ENCODE data around the gene ZNF761. TPM values are rescaled to one million over a fixed set of nuclear protein-coding genes. Genes with fewer than 3 reads are reported as not detected.
"Not testable (repeated sequence)": the region's sequence is repeated elsewhere in the genome, so short reads cannot be mapped to it uniquely, and the experiment has no call there.

Gene ZNF761
- polyA plus RNA-seq (2013, experiment 1 of 2), result 21.5 TPM
- polyA plus RNA-seq (2013, experiment 2 of 2), result 28.7 TPM

- H3K27ac ChIP-seq (ENCODE audit: low read depth, low read length, severe bottlenecking), result peak within 1 kb of the TSS; percentile 41
- H3K9me3 ChIP-seq (ENCODE audit: control insufficient read depth, low read length), result no peaks in the 10 kb centered on the region
- 1 to 3% methylated on average over 34 to 41 of the region's 46 CpGs for WGBS, 2 experiments (ENCODE audit: insufficient coverage in 2 of 2)
- peak within 1 kb of the TSS; percentile 76 for H3K4me3 ChIP-seq (ENCODE audit: extremely low read depth, insufficient read depth, low read length, poor library complexity, severe bottlenecking)
- H3K4me1 ChIP-seq (ENCODE audit: control insufficient read depth, insufficient read depth, low read length, poor library complexity, severe bottlenecking), result peaks cover 9% of the 10 kb centered on the region
- peaks cover 26% of the 10 kb centered on the region for H3K36me3 ChIP-seq (ENCODE audit: control insufficient read depth, insufficient read depth, low read length)
These were observed at the start of gene ZNF761 for GRCh38 chr19:53431399-53432087. Gene ZNF761, plus strand, starts transcription at chr19:53431984. Its CDS starts 15,285 bp downstream, at chr19:53447269.

- H3K4me3 ChIP-seq (ENCODE audit: extremely low read depth, insufficient read depth, low read length, poor library complexity, severe bottlenecking), result no peak overlapping the region
- no peaks in the 10 kb centered on the region for H3K4me1 ChIP-seq (ENCODE audit: control insufficient read depth, insufficient read depth, low read length, poor library complexity, severe bottlenecking)
- H3K36me3 ChIP-seq (ENCODE audit: control insufficient read depth, insufficient read depth, low read length), result peaks cover 17% of the 10 kb centered on the region
- H3K9me3 ChIP-seq (ENCODE audit: control insufficient read depth, low read length), result peaks cover 43% of the 10 kb centered on the region
- no CpG with 5 or more reads among the region's 3 CpGs for WGBS, 2 experiments (ENCODE audit: insufficient coverage in 2 of 2)
- no peak overlapping the region for H3K27ac ChIP-seq (ENCODE audit: low read depth, low read length, severe bottlenecking)
These were observed 43.6 kb upstream of the ZNF761 start for GRCh38 chr19:53388168-53388567.

- 87 to 90% methylated on average over 4 of the region's 5 CpGs for WGBS, 2 experiments (ENCODE audit: insufficient coverage in 2 of 2)
- Histone ChIP-seq H3K9me3 (ENCODE audit: control insufficient read depth, low read length) (peaks cover 35% of the 10 kb centered on the region), H3K27ac (ENCODE audit: low read depth, low read length, severe bottlenecking) (no peak overlapping the region), H3K4me3 (ENCODE audit: extremely low read depth, insufficient read depth, low read length, poor library complexity, severe bottlenecking) (no peak overlapping the region), H3K36me3 (ENCODE audit: control insufficient read depth, insufficient read depth, low read length) (peaks cover 15% of the 10 kb centered on the region), H3K4me1 (ENCODE audit: control insufficient read depth, insufficient read depth, low read length, poor library complexity, severe bottlenecking) (no peaks in the 10 kb centered on the region)
These were observed 42.9 kb upstream of the ZNF761 start for GRCh38 chr19:53388904-53389303.

GRCh38 chr19:53389571-53389970 lies 42.2 kb upstream of the ZNF761 start:
- Histone ChIP-seq H3K4me1 (ENCODE audit: control insufficient read depth, insufficient read depth, low read length, poor library complexity, severe bottlenecking) (no peaks in the 10 kb centered on the region), H3K9me3 (ENCODE audit: control insufficient read depth, low read length) (peaks cover 29% of the 10 kb centered on the region), H3K36me3 (ENCODE audit: control insufficient read depth, insufficient read depth, low read length) (peaks cover 15% of the 10 kb centered on the region), H3K4me3 (ENCODE audit: extremely low read depth, insufficient read depth, low read length, poor library complexity, severe bottlenecking) (no peak overlapping the region), H3K27ac (ENCODE audit: low read depth, low read length, severe bottlenecking) (no peak overlapping the region)
- WGBS, 2 experiments (ENCODE audit: insufficient coverage in 2 of 2), result 93 to 94% methylated on average over 7 to 8 of the region's 8 CpGs

GRCh38 chr19:53389978-53390377 lies 41.8 kb upstream of the ZNF761 start:
- Histone ChIP-seq H3K9me3 (ENCODE audit: control insufficient read depth, low read length) (peaks cover 26% of the 10 kb centered on the region), H3K4me1 (ENCODE audit: control insufficient read depth, insufficient read depth, low read length, poor library complexity, severe bottlenecking) (no peaks in the 10 kb centered on the region), H3K27ac (ENCODE audit: low read depth, low read length, severe bottlenecking) (no peak overlapping the region), H3K4me3 (ENCODE audit: extremely low read depth, insufficient read depth, low read length, poor library complexity, severe bottlenecking) (no peak overlapping the region), H3K36me3 (ENCODE audit: control insufficient read depth, insufficient read depth, low read length) (peaks cover 13% of the 10 kb centered on the region)
- WGBS, 2 experiments (ENCODE audit: insufficient coverage in 2 of 2), result 93 to 97% methylated on average over 8 to 20 of the region's 22 CpGs

- peak overlapping the region; percentile 77 for H3K4me3 ChIP-seq (ENCODE audit: extremely low read depth, insufficient read depth, low read length, poor library complexity, severe bottlenecking)
- H3K27ac ChIP-seq (ENCODE audit: low read depth, low read length, severe bottlenecking), result peak overlapping the region; percentile 96
- 10 to 11% methylated on average over 12 to 15 of the region's 18 CpGs for WGBS, 2 experiments (ENCODE audit: insufficient coverage in 2 of 2)
- peaks cover 19% of the 10 kb centered on the region for H3K36me3 ChIP-seq (ENCODE audit: control insufficient read depth, insufficient read depth, low read length)
- peaks cover 3% of the 10 kb centered on the region for H3K4me1 ChIP-seq (ENCODE audit: control insufficient read depth, insufficient read depth, low read length, poor library complexity, severe bottlenecking)
- peaks cover 12% of the 10 kb centered on the region for H3K9me3 ChIP-seq (ENCODE audit: control insufficient read depth, low read length)
These were observed 37.2 kb upstream of the ZNF761 start for GRCh38 chr19:53394522-53394973.

- peak within 1 kb of the TSS; percentile 96 for H3K27ac ChIP-seq (ENCODE audit: low read depth, low read length, severe bottlenecking)
- 0% methylated on average over 35 to 48 of the region's 58 CpGs for WGBS, 2 experiments (ENCODE audit: insufficient coverage in 2 of 2)
- peaks cover 6% of the 10 kb centered on the region for H3K9me3 ChIP-seq (ENCODE audit: control insufficient read depth, low read length)
- H3K36me3 ChIP-seq (ENCODE audit: control insufficient read depth, insufficient read depth, low read length), result peaks cover 26% of the 10 kb centered on the region
- peak within 1 kb of the TSS; percentile 77 for H3K4me3 ChIP-seq (ENCODE audit: extremely low read depth, insufficient read depth, low read length, poor library complexity, severe bottlenecking)
- peaks cover 8% of the 10 kb centered on the region for H3K4me1 ChIP-seq (ENCODE audit: control insufficient read depth, insufficient read depth, low read length, poor library complexity, severe bottlenecking)
These were observed 36.6 kb upstream of the ZNF761 start, which contains the start of gene ZNF765 for GRCh38 chr19:53394974-53395839. Gene ZNF765, plus strand, starts transcription at chr19:53395149. Its CDS starts 2,867 bp downstream, at chr19:53398016.

- not testable (repeated sequence) for H3K9me3 ChIP-seq (ENCODE audit: control insufficient read depth, low read length); H3K4me1 ChIP-seq (ENCODE audit: control insufficient read depth, insufficient read depth, low read length, poor library complexity, severe bottlenecking); H3K27ac ChIP-seq (ENCODE audit: low read depth, low read length, severe bottlenecking)
- peak overlapping the region; percentile 77 for H3K4me3 ChIP-seq (ENCODE audit: extremely low read depth, insufficient read depth, low read length, poor library complexity, severe bottlenecking)
- peaks cover 32% of the 10 kb centered on the region for H3K36me3 ChIP-seq (ENCODE audit: control insufficient read depth, insufficient read depth, low read length)
- WGBS, 2 experiments (ENCODE audit: insufficient coverage in 2 of 2), result 5 to 9% methylated on average over 8 to 9 of the region's 9 CpGs
These were observed 35.8 kb upstream of the ZNF761 start for GRCh38 chr19:53395840-53396524.

- whole genome bisulfite sequencing, 2 experiments (ENCODE audit: insufficient coverage in 2 of 2), result 20 to 57% methylated on average over 1 of the region's 1 CpG
- H3K27ac ChIP-seq (ENCODE audit: low read depth, low read length, severe bottlenecking), result no peak overlapping the region
- peaks cover 9% of the 10 kb centered on the region for H3K4me1 ChIP-seq (ENCODE audit: control insufficient read depth, insufficient read depth, low read length, poor library complexity, severe bottlenecking)
- H3K4me3 ChIP-seq (ENCODE audit: extremely low read depth, insufficient read depth, low read length, poor library complexity, severe bottlenecking), result peak overlapping the region; percentile 77
- no peaks in the 10 kb centered on the region for H3K9me3 ChIP-seq (ENCODE audit: control insufficient read depth, low read length)
- H3K36me3 ChIP-seq (ENCODE audit: control insufficient read depth, insufficient read depth, low read length), result peaks cover 37% of the 10 kb centered on the region
These were observed 35.3 kb upstream of the ZNF761 start for GRCh38 chr19:53396525-53396868.

- H3K27ac ChIP-seq (ENCODE audit: low read depth, low read length, severe bottlenecking); H3K9me3 ChIP-seq (ENCODE audit: control insufficient read depth, low read length); H3K4me3 ChIP-seq (ENCODE audit: extremely low read depth, insufficient read depth, low read length, poor library complexity, severe bottlenecking); H3K4me1 ChIP-seq (ENCODE audit: control insufficient read depth, insufficient read depth, low read length, poor library complexity, severe bottlenecking): not testable (repeated sequence)
- WGBS, 2 experiments (ENCODE audit: insufficient coverage in 2 of 2), result no CpG with 5 or more reads among the region's 1 CpG
- H3K36me3 ChIP-seq (ENCODE audit: control insufficient read depth, insufficient read depth, low read length), result peaks cover 48% of the 10 kb centered on the region
These were observed 33.9 kb upstream of the ZNF761 start for GRCh38 chr19:53397918-53398317.
